CD4-positive, alpha-beta T cell (primary cell): ENCODE data around the gene NUDT22. TPM values are rescaled to one million over a fixed set of nuclear protein-coding genes. Genes with fewer than 3 reads are reported as not detected.

Source experiments
- ATAC-seq: fragments of 200-7000 bp; cut with Tn5 transposase; one replicate; pipeline ENCODE4 v1.10.0; 2022; ENCODE audit warnings: mild to moderate bottlenecking; ENCODE audit not compliant: poor library complexity
- CTCF ChIA-PET: fragments of 350-600 bp; sonication (Branson Sonifier 250); formaldehyde crosslinking; loops from one replicate; lab custom pipeline; 2021; ENCODE audit warnings: antibody characterized with exemption, inconsistent platforms; lab: Charles Lee
- POLR2A ChIA-PET: fragments of 350-600 bp; sonication (Branson Sonifier 250); formaldehyde crosslinking; loops from one replicate; lab custom pipeline; 2021; ENCODE audit warnings: antibody characterized with exemption, inconsistent platforms; lab: Charles Lee
- DNase-seq, 14 experiments: peaks; one replicate each; pipeline ENCODE4 v3.0.0-alpha.2; 2013 to 2020; ENCODE audit warnings: mixed read lengths in 2 of 14
- H3K27ac ChIP-seq, 2 donors: one replicate each; pipeline versions ENCODE4 v1.5.1 to v1.7.0; 2013; ENCODE audit warnings: low read length in 2 of 2, low read depth in 1 of 2, mild to moderate bottlenecking in 1 of 2
- H3K27me3 ChIP-seq, 2 experiments: 1 replicate in 1 of 2; 2 replicates in 1 of 2; pipeline versions ENCODE4 v1.6.1 to v1.7.0; 2013; ENCODE audit warnings: low read length in 2 of 2, control low read depth in 1 of 2, mild to moderate bottlenecking in 1 of 2, moderate library complexity in 1 of 2; ENCODE audit not compliant: insufficient read depth in 2 of 2, control insufficient read depth in 1 of 2
- H3K36me3 ChIP-seq: one replicate; pipeline ENCODE4 v1.6.1; 2013; ENCODE audit warnings: low read length, control low read depth; ENCODE audit not compliant: insufficient read depth
- H3K4me1 ChIP-seq: one replicate; pipeline ENCODE4 v1.6.1; 2013; ENCODE audit warnings: low read length, control low read depth; ENCODE audit not compliant: insufficient read depth
- H3K4me3 ChIP-seq: one replicate; pipeline ENCODE4 v1.5.1; 2013; ENCODE audit warnings: mild to moderate bottlenecking, low read length, moderate library complexity
- H3K9me3 ChIP-seq, 2 experiments: 1 replicate in 1 of 2; 2 replicates in 1 of 2; pipeline versions ENCODE4 v1.6.1 to v1.7.0; 2013; ENCODE audit warnings: low read length in 2 of 2, mild to moderate bottlenecking in 2 of 2, control low read depth in 1 of 2, moderate library complexity in 1 of 2; ENCODE audit not compliant: control insufficient read depth in 1 of 2, insufficient read depth in 1 of 2
- H3K27ac Mint-ChIP-seq: one replicate; pipeline ENCODE4 v1.8.0; 2020; ENCODE audit warnings: mixed read lengths
- H3K27me3 Mint-ChIP-seq: one replicate; pipeline ENCODE4 v1.8.0; 2021; ENCODE audit warnings: mixed read lengths
- H3K36me3 Mint-ChIP-seq: one replicate; pipeline ENCODE4 v1.8.0; 2021; ENCODE audit warnings: low read depth, mixed read lengths
- H3K4me1 Mint-ChIP-seq: one replicate; pipeline ENCODE4 v1.8.0; 2021; ENCODE audit warnings: low read depth, mixed read lengths
- H3K4me3 Mint-ChIP-seq: one replicate; pipeline ENCODE4 v1.8.0; 2020; ENCODE audit warnings: mild to moderate bottlenecking, mixed read lengths
- H3K9me3 Mint-ChIP-seq: one replicate; pipeline ENCODE4 v1.8.0; 2020; ENCODE audit warnings: mixed read lengths
- CTCF ChIP-seq: fragments of 200-600 bp; IDR thresholded peaks from one replicate; pipeline ENCODE4 v1.8.0; 2022; ENCODE audit warnings: antibody characterized with exemption, mild to moderate bottlenecking
- intact Hi-C, 2 experiments: fragments of 100-400 bp; cut with DNase I in 1 of 2; cut with micrococcal nuclease in 1 of 2; formaldehyde crosslinking; loops; one replicate each; pipeline versions ENCODE4 v1.15.1 to v1.9.0; 2023 to 2025; cut with DNase I, micrococcal nuclease
- total RNA-seq, 174 experiments: library from RNA in 2 of 174; stranded (reverse) in 2 of 174; gene quantifications; one replicate each; pipeline ENCODE4 v1.2.3 and lab custom pipeline; 2021 to 2026

The NUDT22 gene
- total RNA-seq, 2 experiments from 2014 or later: 26.8 to 26.9 TPM

- Mint-ChIP-seq H3K36me3 (peaks cover 31% of the 10 kb centered on the region), H3K4me1 (peaks cover 8% of the 10 kb centered on the region), H3K9me3 (no peaks in the 10 kb centered on the region), H3K4me3 (no peak overlapping the region), H3K27ac (no peak overlapping the region), H3K27me3 (no peaks in the 10 kb centered on the region)
- no peaks in the 10 kb centered on the region for H3K27me3 ChIP-seq
- DNase-seq: no peak
- H3K36me3 ChIP-seq: peaks cover 62% of the 10 kb centered on the region
- no peaks in the 10 kb centered on the region for H3K9me3 ChIP-seq
- CTCF ChIA-PET: no interaction called here
- TF ChIP-seq CTCF: no peak
- POLR2A ChIA-PET: interaction anchor here (0.8 to 1.1 kb wide), 2 partner anchors 13 to 14 kb away, joined by 3 read pairs; partner anchors contain the start of gene FERMT3
- H3K27ac ChIP-seq: no peak overlapping the region
- H3K4me3 ChIP-seq: no peak overlapping the region
- ATAC-seq: no peak
- intact Hi-C loops: no loop called here
- H3K4me1 ChIP-seq: peaks cover 12% of the 10 kb centered on the region
Observed at GRCh38 chr11:64220271-64220670, 5.8 kb upstream of the NUDT22 start.

- H3K27ac ChIP-seq: no peak overlapping the region
- Mint-ChIP-seq H3K36me3 (peaks cover 26% of the 10 kb centered on the region), H3K4me3 (no peak overlapping the region), H3K27me3 (no peaks in the 10 kb centered on the region), H3K4me1 (peaks cover 13% of the 10 kb centered on the region), H3K27ac (no peak overlapping the region), H3K9me3 (no peaks in the 10 kb centered on the region)
- peaks cover 17% of the 10 kb centered on the region for H3K4me1 ChIP-seq
- H3K36me3 ChIP-seq: peaks cover 58% of the 10 kb centered on the region
- no peaks in the 10 kb centered on the region for H3K27me3 ChIP-seq
- POLR2A ChIA-PET: interaction anchor here (0.8 to 1.1 kb wide), 2 partner anchors 13 to 14 kb away, joined by 3 read pairs; partner anchors contain the start of gene FERMT3
- TF ChIP-seq CTCF: no peak
- intact Hi-C loops: no loop called here
- no peak overlapping the region for H3K4me3 ChIP-seq
- DNase-seq: no peak
- no peaks in the 10 kb centered on the region for H3K9me3 ChIP-seq
- ATAC-seq: no peak
- CTCF ChIA-PET: no interaction called here
Observed at GRCh38 chr11:64220798-64221197, 5.3 kb upstream of the NUDT22 start.

GRCh38 chr11:64222651-64223000 is 3.4 kb upstream of the NUDT22 start:
- H3K36me3 Mint-ChIP-seq: peaks cover 19% of the 10 kb centered on the region
- ChIA-PET CTCF (no interaction called here), POLR2A (interaction anchor here (6.3 kb wide), 1 partner anchor 16 kb away, joined by 116 read pairs; the partner anchor contains the start of gene FERMT3)
- Histone ChIP-seq H3K27me3 (no peaks in the 10 kb centered on the region), H3K27ac (no peak overlapping the region), H3K4me3 (no peak overlapping the region), H3K9me3 (no peaks in the 10 kb centered on the region), H3K36me3 (peaks cover 51% of the 10 kb centered on the region), H3K4me1 (peaks cover 34% of the 10 kb centered on the region)
- no peak for TF ChIP-seq CTCF
- H3K27me3 Mint-ChIP-seq: no peaks in the 10 kb centered on the region
- H3K4me3 Mint-ChIP-seq: no peak overlapping the region
- intact Hi-C loops: no loop called here
- H3K4me1 Mint-ChIP-seq: peaks cover 24% of the 10 kb centered on the region
- H3K9me3 Mint-ChIP-seq: no peaks in the 10 kb centered on the region
- no peak for ATAC-seq
- no peak for DNase-seq
- no peak overlapping the region for H3K27ac Mint-ChIP-seq
